ENCODE measurements around the gene SELE.

DNA sequence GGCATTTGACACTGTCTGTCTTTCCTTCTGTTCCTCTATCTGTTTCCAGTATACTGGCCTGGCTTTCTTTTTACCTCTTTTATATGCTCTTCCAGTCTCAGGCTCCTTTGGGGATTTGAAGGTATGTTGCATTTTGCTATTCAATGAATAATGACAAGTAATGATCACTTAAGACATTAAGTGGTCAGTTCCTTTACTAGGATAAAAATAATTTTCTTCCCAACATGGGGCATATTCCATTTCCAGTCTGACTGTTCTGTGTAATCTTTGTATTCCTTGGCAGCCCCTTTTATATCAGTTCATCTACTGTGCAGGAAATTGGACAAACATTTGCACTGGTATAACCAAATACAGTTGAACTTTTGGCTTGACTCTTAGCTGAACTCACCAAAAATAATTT lies 45.3 kb upstream of the SELE start:
- TF ChIP-seq GABPA (IDR thresholded peaks at IDR 0.05; ENCODE audit: low read depth, low read length) (no peak), GABPA (CRISPR knock-in tag; IDR thresholded peaks at IDR 0.05; ENCODE audit: low read depth) (no peak), SP140L (CRISPR knock-in tag; IDR thresholded peaks at IDR 0.05; ENCODE audit: borderline replicate concordance) (no peak), CBX2 (IDR thresholded peaks at IDR 0.05; ENCODE audit: low read depth, low read length) (no peak), CBX2 (CRISPR knock-in tag; IDR thresholded peaks at IDR 0.05; ENCODE audit: low read depth) (no peak), ZFP82 (CRISPR knock-in tag; IDR thresholded peaks at IDR 0.05; ENCODE audit: borderline replicate concordance) (no peak), EP300 (IDR thresholded peaks at IDR 0.05; ENCODE audit: low read depth in 2 of 2, low read length in 2 of 2) (no peak), EP300 (CRISPR knock-in tag; IDR thresholded peaks at IDR 0.05; ENCODE audit: borderline replicate concordance) (no peak), RAD51 (IDR thresholded peaks at IDR 0.05; ENCODE audit: borderline replicate concordance) (no peak), POLR2AphosphoS2 (IDR thresholded peaks at IDR 0.05; ENCODE audit: low read depth, low read length) (no peak)
- TF ChIP-seq, protein P1, sequence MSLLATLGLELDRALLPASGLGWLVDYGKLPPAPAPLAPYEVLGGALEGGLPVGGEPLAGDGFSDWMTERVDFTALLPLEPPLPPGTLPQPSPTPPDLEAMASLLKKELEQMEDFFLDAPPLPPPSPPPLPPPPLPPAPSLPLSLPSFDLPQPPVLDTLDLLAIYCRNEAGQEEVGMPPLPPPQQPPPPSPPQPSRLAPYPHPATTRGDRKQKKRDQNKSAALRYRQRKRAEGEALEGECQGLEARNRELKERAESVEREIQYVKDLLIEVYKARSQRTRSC (CRISPR knock-in tag; IDR thresholded peaks at IDR 0.05; ENCODE audit: low read depth), result no peak
- TF ChIP-seq, protein P2, sequence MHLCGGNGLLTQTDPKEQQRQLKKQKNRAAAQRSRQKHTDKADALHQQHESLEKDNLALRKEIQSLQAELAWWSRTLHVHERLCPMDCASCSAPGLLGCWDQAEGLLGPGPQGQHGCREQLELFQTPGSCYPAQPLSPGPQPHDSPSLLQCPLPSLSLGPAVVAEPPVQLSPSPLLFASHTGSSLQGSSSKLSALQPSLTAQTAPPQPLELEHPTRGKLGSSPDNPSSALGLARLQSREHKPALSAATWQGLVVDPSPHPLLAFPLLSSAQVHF (CRISPR knock-in tag; IDR thresholded peaks at IDR 0.05), result no peak
- TF ChIP-seq, protein P3, sequence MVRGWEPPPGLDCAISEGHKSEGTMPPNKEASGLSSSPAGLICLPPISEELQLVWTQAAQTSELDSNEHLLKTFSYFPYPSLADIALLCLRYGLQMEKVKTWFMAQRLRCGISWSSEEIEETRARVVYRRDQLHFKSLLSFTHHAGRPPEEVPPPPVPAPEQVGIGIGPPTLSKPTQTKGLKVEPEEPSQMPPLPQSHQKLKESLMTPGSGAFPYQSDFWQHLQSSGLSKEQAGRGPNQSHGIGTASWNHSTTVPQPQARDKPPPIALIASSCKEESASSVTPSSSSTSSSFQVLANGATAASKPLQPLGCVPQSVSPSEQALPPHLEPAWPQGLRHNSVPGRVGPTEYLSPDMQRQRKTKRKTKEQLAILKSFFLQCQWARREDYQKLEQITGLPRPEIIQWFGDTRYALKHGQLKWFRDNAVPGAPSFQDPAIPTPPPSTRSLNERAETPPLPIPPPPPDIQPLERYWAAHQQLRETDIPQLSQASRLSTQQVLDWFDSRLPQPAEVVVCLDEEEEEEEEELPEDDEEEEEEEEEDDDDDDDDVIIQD (CRISPR knock-in tag; IDR thresholded peaks at IDR 0.05; ENCODE audit: low read depth), result no peak

Measured in HepG2 (cell line).